ENCODE data around the gene IGSF1. TPM values are rescaled to one million over a fixed set of nuclear protein-coding genes. Genes with fewer than 3 reads are reported as not detected.

Gene IGSF1
- total RNA-seq, 1 experiment from 2014 or later, result not detected

DNA sequence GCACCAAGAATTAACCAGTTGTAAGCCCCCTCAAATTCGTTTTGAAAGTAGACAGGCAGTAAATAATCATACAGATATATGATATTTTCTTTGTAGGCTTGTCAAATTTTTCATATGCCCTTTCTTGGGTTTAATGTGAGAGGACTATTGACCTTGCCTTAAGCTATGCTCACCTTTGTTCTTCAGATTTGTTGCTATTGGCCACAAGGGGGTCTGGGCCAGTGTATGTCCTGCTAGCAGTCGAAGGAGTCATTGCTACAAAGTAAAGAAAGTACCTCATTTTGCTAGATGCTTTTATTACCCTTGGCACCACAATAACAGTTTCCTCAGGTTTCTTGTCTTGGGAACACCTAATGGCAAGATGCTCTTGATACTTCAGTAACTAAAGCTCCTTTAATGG, 51.7 kb downstream of the IGSF1 start:
- no peaks in the 10 kb centered on the region for H3K9me3 Mint-ChIP-seq (ENCODE audit: unreplicated experiment)
- BruUV-seq (replicated peaks), result no TSS peak
- peaks cover 69% of the 10 kb centered on the region for H3K27me3 Mint-ChIP-seq (ENCODE audit: insufficient read depth, unreplicated experiment)
- ChIA-PET POLR2A (no interaction called here), CTCF (no interaction called here)
- H3K27ac Mint-ChIP-seq (ENCODE audit: low read depth, unreplicated experiment), result no peak overlapping the region
- no peak for DNase-seq (ENCODE audit: unreplicated experiment)
- TF ChIP-seq, protein P1, sequence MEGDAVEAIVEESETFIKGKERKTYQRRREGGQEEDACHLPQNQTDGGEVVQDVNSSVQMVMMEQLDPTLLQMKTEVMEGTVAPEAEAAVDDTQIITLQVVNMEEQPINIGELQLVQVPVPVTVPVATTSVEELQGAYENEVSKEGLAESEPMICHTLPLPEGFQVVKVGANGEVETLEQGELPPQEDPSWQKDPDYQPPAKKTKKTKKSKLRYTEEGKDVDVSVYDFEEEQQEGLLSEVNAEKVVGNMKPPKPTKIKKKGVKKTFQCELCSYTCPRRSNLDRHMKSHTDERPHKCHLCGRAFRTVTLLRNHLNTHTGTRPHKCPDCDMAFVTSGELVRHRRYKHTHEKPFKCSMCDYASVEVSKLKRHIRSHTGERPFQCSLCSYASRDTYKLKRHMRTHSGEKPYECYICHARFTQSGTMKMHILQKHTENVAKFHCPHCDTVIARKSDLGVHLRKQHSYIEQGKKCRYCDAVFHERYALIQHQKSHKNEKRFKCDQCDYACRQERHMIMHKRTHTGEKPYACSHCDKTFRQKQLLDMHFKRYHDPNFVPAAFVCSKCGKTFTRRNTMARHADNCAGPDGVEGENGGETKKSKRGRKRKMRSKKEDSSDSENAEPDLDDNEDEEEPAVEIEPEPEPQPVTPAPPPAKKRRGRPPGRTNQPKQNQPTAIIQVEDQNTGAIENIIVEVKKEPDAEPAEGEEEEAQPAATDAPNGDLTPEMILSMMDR (IDR thresholded peaks at IDR 0.05; ENCODE audit: unreplicated experiment), result no peak
- no peaks in the 10 kb centered on the region for H3K36me3 Mint-ChIP-seq (ENCODE audit: insufficient read depth, unreplicated experiment)
- intact Hi-C loops (cut with micrococcal nuclease), result no loop called here
- no peak overlapping the region for H3K4me3 Mint-ChIP-seq (ENCODE audit: unreplicated experiment)
- no peaks in the 10 kb centered on the region for H3K4me1 Mint-ChIP-seq (ENCODE audit: insufficient read depth, unreplicated experiment)

DNA sequence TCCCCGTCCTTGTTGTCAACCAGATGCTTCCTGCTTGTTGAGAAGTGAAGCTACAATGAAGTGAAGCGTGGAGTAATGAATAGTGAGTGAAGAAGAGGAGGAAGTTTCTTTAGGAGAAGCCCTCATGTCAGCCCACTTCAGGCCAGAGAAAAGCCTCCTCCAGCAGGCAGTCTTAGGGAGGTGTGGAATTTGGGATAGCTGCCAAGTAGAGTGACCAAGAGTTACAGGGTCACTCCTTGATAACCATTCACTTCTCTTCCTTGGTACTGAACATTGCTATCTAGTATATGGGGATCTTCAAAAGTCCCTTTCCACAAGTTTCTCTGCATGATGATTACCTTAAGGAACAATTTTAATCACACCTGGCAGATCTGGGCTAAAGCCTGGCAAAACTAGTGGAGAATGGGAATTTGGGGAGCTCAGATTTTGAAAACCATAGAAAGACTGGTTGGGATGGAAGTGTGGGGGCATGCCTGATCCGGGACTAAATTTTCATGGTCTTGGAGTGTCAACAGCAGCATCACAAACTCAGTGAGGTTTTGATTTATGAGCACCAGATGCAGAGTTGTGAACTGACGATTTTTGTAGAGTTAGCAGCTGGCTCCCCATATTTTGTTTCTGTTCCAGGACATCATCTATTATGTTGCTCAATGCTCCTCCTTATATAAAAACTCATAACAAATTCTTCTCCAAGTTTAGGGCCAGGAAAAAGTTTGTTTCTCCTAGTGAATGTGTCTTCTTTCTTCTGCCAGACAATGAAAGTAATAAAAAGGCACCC, 53.1 kb downstream of the IGSF1 start:
- no TSS peak for BruUV-seq (replicated peaks)
- Mint-ChIP-seq H3K4me1 (ENCODE audit: insufficient read depth, unreplicated experiment) (no peaks in the 10 kb centered on the region), H3K4me3 (ENCODE audit: unreplicated experiment) (no peak overlapping the region), H3K27ac (ENCODE audit: low read depth, unreplicated experiment) (no peak overlapping the region), H3K9me3 (ENCODE audit: unreplicated experiment) (no peaks in the 10 kb centered on the region), H3K36me3 (ENCODE audit: insufficient read depth, unreplicated experiment) (no peaks in the 10 kb centered on the region), H3K27me3 (ENCODE audit: insufficient read depth, unreplicated experiment) (peaks cover 55% of the 10 kb centered on the region)
- DNase-seq (ENCODE audit: unreplicated experiment), result no peak
- intact Hi-C loops (cut with micrococcal nuclease), result no loop called here
- TF ChIP-seq, protein P1 (IDR thresholded peaks at IDR 0.05; ENCODE audit: unreplicated experiment), result no peak
- CTCF ChIA-PET, result no interaction called here
- POLR2A ChIA-PET, result interaction anchor here (0.6 kb wide), 1 partner anchor 186 kb away, joined by 4 read pairs; no protein-coding TSS in a partner anchor

DNA sequence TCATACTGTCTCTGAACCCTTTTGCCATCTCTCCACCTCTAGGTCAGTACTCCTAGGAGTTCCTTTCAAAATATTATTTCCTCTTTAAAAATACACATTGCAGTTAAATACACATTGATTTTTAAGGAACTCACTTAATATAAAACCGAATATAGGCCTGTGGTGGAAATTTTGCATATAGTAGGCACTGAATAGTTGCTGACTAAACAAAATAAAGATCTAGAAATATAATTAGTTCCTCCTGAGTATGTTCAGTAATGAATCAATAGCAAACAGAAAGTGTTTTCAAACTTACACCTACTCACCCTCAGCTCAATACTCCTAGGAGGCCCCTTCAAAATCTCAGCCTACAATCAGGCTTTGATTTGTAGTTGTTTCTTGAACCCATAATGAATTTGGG, 61.5 kb downstream of the IGSF1 start:
- H3K27me3 Mint-ChIP-seq (ENCODE audit: insufficient read depth, unreplicated experiment), result peaks cover 49% of the 10 kb centered on the region
- no peak overlapping the region for H3K4me3 Mint-ChIP-seq (ENCODE audit: unreplicated experiment)

DNA sequence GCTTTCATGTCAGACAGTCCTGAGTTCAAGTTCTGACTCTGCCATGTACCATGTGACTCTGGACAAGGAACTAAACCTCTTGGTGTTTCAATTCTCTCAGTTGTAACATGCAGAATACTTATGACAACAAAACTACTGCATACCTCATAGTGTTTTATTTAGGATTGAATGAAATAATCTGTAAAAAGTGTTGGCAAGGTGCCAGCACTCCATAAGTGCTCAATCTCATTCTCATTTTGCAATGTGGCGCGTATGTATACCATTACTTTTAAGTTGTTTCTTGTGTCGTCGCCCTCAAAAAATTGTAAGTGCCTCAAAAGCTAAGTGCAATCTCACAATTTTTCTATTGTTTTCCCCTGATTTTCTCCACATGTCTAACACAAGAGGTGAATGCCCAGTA, 62.5 kb downstream of the IGSF1 start:
- BruUV-seq (replicated peaks), result no TSS peak
- ChIA-PET POLR2A (no interaction called here), CTCF (no interaction called here)
- Mint-ChIP-seq H3K4me3 (ENCODE audit: unreplicated experiment) (no peak overlapping the region), H3K27ac (ENCODE audit: low read depth, unreplicated experiment) (no peak overlapping the region), H3K27me3 (ENCODE audit: insufficient read depth, unreplicated experiment) (peaks cover 50% of the 10 kb centered on the region), H3K4me1 (ENCODE audit: insufficient read depth, unreplicated experiment) (no peaks in the 10 kb centered on the region), H3K9me3 (ENCODE audit: unreplicated experiment) (no peaks in the 10 kb centered on the region), H3K36me3 (ENCODE audit: insufficient read depth, unreplicated experiment) (no peaks in the 10 kb centered on the region)
- TF ChIP-seq, protein P1 (IDR thresholded peaks at IDR 0.05; ENCODE audit: unreplicated experiment), result no peak
- DNase-seq (ENCODE audit: unreplicated experiment), result no peak
- intact Hi-C loops (cut with micrococcal nuclease), result no loop called here

More for the DNA sequence above, 61.5 kb downstream of the IGSF1 start:
- H3K9me3 Mint-ChIP-seq (ENCODE audit: unreplicated experiment), result no peaks in the 10 kb centered on the region
- intact Hi-C loops (cut with micrococcal nuclease), result no loop called here
- TF ChIP-seq, protein P1 (IDR thresholded peaks at IDR 0.05; ENCODE audit: unreplicated experiment), result no peak
- ChIA-PET POLR2A (no interaction called here), CTCF (no interaction called here)
- H3K27ac Mint-ChIP-seq (ENCODE audit: low read depth, unreplicated experiment), result no peak overlapping the region
- BruUV-seq (replicated peaks), result no TSS peak
- no peaks in the 10 kb centered on the region for H3K4me1 Mint-ChIP-seq (ENCODE audit: insufficient read depth, unreplicated experiment)
- H3K36me3 Mint-ChIP-seq (ENCODE audit: insufficient read depth, unreplicated experiment), result no peaks in the 10 kb centered on the region
- DNase-seq (ENCODE audit: unreplicated experiment), result no peak

Data from MCF 10A (cell line).